GM12878 (cell line): ENCODE measurements around the gene GPR18. TPM values are rescaled to one million over a fixed set of nuclear protein-coding genes. Genes with fewer than 3 reads are reported as not detected.

Source experiments
- ATAC-seq: fragments of 200-7000 bp; cut with Tn5 transposase; 3 replicates; pipeline ENCODE4 v1.9.1; 2020; ENCODE audit warnings: mild to moderate bottlenecking, moderate library complexity
- BruUV-seq: library from RNA; stranded (reverse); fragments of 400-500 nt; replicated peaks from 2 replicates; lab custom pipeline; 2021; lab: Mats Ljungman, UMichigan
- CTCF ChIA-PET: fragments of 300-600 bp; sonication (Branson Sonifier 250); formaldehyde crosslinking; extraction: SDS; loops from one replicate; lab custom pipeline; 2021; ENCODE audit warnings: inconsistent platforms; lab: Yijun Ruan, JAX
- POLR2A ChIA-PET: fragments of 350-600 bp; formaldehyde crosslinking; extraction: SDS; loops from one replicate; lab custom pipeline; 2021; ENCODE audit warnings: inconsistent platforms; lab: Charles Lee
- RAD21 ChIA-PET: fragments of 300-600 bp; sonication (Branson Sonifier 250); formaldehyde crosslinking; loops from one replicate; lab custom pipeline; 2023; ENCODE audit warnings: antibody characterized with exemption; ENCODE audit not compliant: unreplicated experiment; lab: Charles Lee
- SMC1A ChIA-PET: fragments of 300-600 bp; sonication (Branson Sonifier 250); formaldehyde crosslinking; loops from one replicate; lab custom pipeline; 2023; ENCODE audit not compliant: unreplicated experiment, uncharacterized antibody; lab: Charles Lee
- DNase-seq: peaks from one replicate; pipeline ENCODE4 v3.0.0-alpha.2; 2011; ENCODE audit warnings: low read depth, low spot score
- FAIRE-seq: peaks from 3 replicates; lab custom pipeline; 2011; peaks lifted over from hg19 to GRCh38; lab: Jason Lieb, UNC
- H2AFZ ChIP-seq: 2 replicates; pipeline ENCODE4 v1.6.0; 2011; ENCODE audit warnings: low read depth, low read length, control low read depth; ENCODE audit not compliant: control insufficient read depth
- H3K27ac ChIP-seq: 2 replicates; pipeline ENCODE4 v1.5.1; 2011; ENCODE audit warnings: control low read depth; ENCODE audit not compliant: control insufficient read depth, insufficient read depth
- H3K27me3 ChIP-seq, 2 experiments: replicated peaks in 1 of 2; 2 replicates each; pipeline versions ENCODE4 v1.6.0 to v1.6.1; 2011; ENCODE audit warnings: low read length in 1 of 2; ENCODE audit not compliant: control insufficient read depth in 2 of 2, insufficient read depth in 2 of 2
- H3K36me3 ChIP-seq, 2 experiments: 2 replicates each; pipeline ENCODE4 v1.5.1; 2011; ENCODE audit warnings: low read length in 1 of 2; ENCODE audit not compliant: control insufficient read depth in 2 of 2, insufficient read depth in 2 of 2
- H3K4me1 ChIP-seq: 2 replicates; pipeline ENCODE4 v1.6.1; 2011; ENCODE audit warnings: mild to moderate bottlenecking, low read length, moderate library complexity, mixed read lengths; ENCODE audit not compliant: control insufficient read depth, insufficient read depth
- H3K4me2 ChIP-seq: 2 replicates; pipeline ENCODE4 v1.6.0; 2011; ENCODE audit warnings: control low read depth; ENCODE audit not compliant: control insufficient read depth, insufficient read depth
- H3K4me3 ChIP-seq: fragments of 200-600 bp; sonication (generic); 2 replicates; pipeline ENCODE4 v1.5.1; 2016
- H3K79me2 ChIP-seq: 2 replicates; pipeline ENCODE4 v1.6.0; 2011; ENCODE audit warnings: low read length; ENCODE audit not compliant: control insufficient read depth, insufficient read depth
- H3K9ac ChIP-seq: 2 replicates; pipeline ENCODE4 v1.8.0; 2011; ENCODE audit warnings: low read length, control low read depth, mixed read lengths; ENCODE audit not compliant: control insufficient read depth, insufficient read depth
- H3K9me3 ChIP-seq: replicated peaks from 3 replicates; pipeline ENCODE4 v1.5.1; 2011; ENCODE audit warnings: mild to moderate bottlenecking, low read length; ENCODE audit not compliant: control insufficient read depth, insufficient read depth
- H4K20me1 ChIP-seq: 2 replicates; pipeline ENCODE4 v1.6.0; 2011; ENCODE audit not compliant: control insufficient read depth, insufficient read depth
- BRCA1 ChIP-seq: IDR thresholded peaks from 2 replicates; pipeline ENCODE4 v1.6.1; 2011; ENCODE audit warnings: low read depth, low read length, improper control_type of control experiment
- HDAC6 ChIP-seq: fragments of 200-600 bp; sonication (generic); IDR thresholded peaks from one replicate; pipeline ENCODE4 v1.8.0; 2017; ENCODE audit warnings: antibody characterized with exemption; ENCODE audit not compliant: unreplicated experiment
- IKZF2 ChIP-seq, 2 experiments: fragments of 450-650 bp; IDR thresholded peaks; 2 replicates each; pipeline ENCODE4 v1.6.1; 2017; ENCODE audit warnings: mild to moderate bottlenecking in 2 of 2, moderate library complexity in 2 of 2
- IRF5 ChIP-seq: fragments of 450-650 bp; IDR thresholded peaks from 2 replicates; pipeline ENCODE4 v1.6.1; 2017; ENCODE audit warnings: borderline replicate concordance
- KAT2A ChIP-seq: conservative IDR thresholded peaks from 2 replicates; pipeline ENCODE4 v1.6.1; 2011; ENCODE audit warnings: low read depth, low read length; ENCODE audit not compliant: control insufficient read depth
- MXI1 ChIP-seq: fragments of 150-350 bp; IDR thresholded peaks from 2 replicates; pipeline ENCODE4 v1.6.1; 2011; ENCODE audit warnings: low read depth, mild to moderate bottlenecking, inconsistent platforms, low read length, improper control_type of control experiment
- MYB ChIP-seq: fragments of 150-350 bp; IDR thresholded peaks from 2 replicates; pipeline ENCODE4 v1.6.1; 2014; ENCODE audit warnings: mild to moderate bottlenecking, low read depth, low read length, borderline replicate concordance
- SP1 ChIP-seq: IDR thresholded peaks from one replicate; pipeline ENCODE4 v1.6.1; 2011; ENCODE audit warnings: low read depth, low read length
- WGBS: methylation state at CpG from one replicate; pipeline ENCODE4 v1.1.6; 2016; ENCODE audit warnings: low lambda C conversion rate; ENCODE audit not compliant: insufficient replicate concordance, insufficient coverage; ENCODE audit errors: missing lambda C conversion rate; 5-methylcytosine and 5-hydroxymethylcytosine counted together
- in situ Hi-C: fragments of 300-500 bp; cut with MboI; formaldehyde crosslinking; loops from 9 replicates; pipeline ENCODE4 v1.14.3; 2018; ENCODE audit warnings: mixed read lengths
- intact Hi-C: fragments of 100-400 bp; cut with micrococcal nuclease; formaldehyde crosslinking; loops from one replicate; pipeline ENCODE4 v1.14.2; 2022; ENCODE audit not compliant: unreplicated experiment
- polyA plus RNA-seq, 11 experiments: library from polyadenylated mRNA; depleted of rRNA in 4 of 11; unstranded in 6 of 11; stranded (reverse) in 5 of 11; fragments of >200 nt; fragmentation: Nextera tagmentation in 4 of 11; fragmentation: Illumina TruSeq in 1 of 11; extraction: Ambion mirVana in 4 of 11; extraction: Trizol in 1 of 11; gene quantifications; 1 replicate in 1 of 11; 2 replicates in 10 of 11; pipeline versions ENCODE4 v1.2.1 to v1.2.3, GENCODE V29; 2011 to 2016; ENCODE audit warnings: inconsistent platforms in 2 of 11, missing spikeins in 2 of 11, low read depth in 1 of 11
- total RNA-seq, 4 experiments: library from RNA; depleted of rRNA in 3 of 4; stranded (reverse); fragments of >200 nt in 3 of 4; fragmentation: Illumina TruSeq in 1 of 4; extraction: Trizol in 1 of 4; gene quantifications; 2 replicates each; pipeline versions ENCODE4 v1.2.1 to v1.2.3, GENCODE V29; 2013 to 2021
- TF ChIP-seq, protein P1 (sequence below): fragments of 450-650 bp; IDR thresholded peaks from 2 replicates; pipeline ENCODE4 v1.6.1; 2017; ENCODE audit warnings: antibody characterized with exemption, mild to moderate bottlenecking, moderate library complexity
- TF ChIP-seq, protein P2 (sequence below): fragments of 450-650 bp; IDR thresholded peaks from 2 replicates; pipeline ENCODE4 v1.6.1; 2017; ENCODE audit warnings: mild to moderate bottlenecking, low read depth, inconsistent platforms; ENCODE audit not compliant: poor library complexity, severe bottlenecking
- TF ChIP-seq, protein P3 (sequence below): fragments of 450-650 bp; formaldehyde crosslinking; IDR thresholded peaks from 2 replicates; pipeline ENCODE4 v1.4.0; 2022; ENCODE audit warnings: mild to moderate bottlenecking, moderate library complexity

The GPR18 gene
- total and polyA plus RNA-seq, 10 of the 15 experiments (the other 5 are each of a cell fraction or from before 2014, with no cell fraction given), result 3.3 to 12.9 (median 5.2) TPM

- no peak overlapping the region for H3K4me3 ChIP-seq
- in situ Hi-C loops, result no loop called here
- no peaks in the 10 kb centered on the region for H4K20me1 ChIP-seq
- 94% methylated on average over 14 of the region's 14 CpGs for WGBS
- H3K27me3 ChIP-seq, result no peaks in the 10 kb centered on the region
- H3K36me3 ChIP-seq, result peaks cover 3 to 8% of the 10 kb centered on the region in 2 experiments; a peak in 3 of 4 replicates
- H3K9ac ChIP-seq, result no peak overlapping the region
- ChIA-PET CTCF (interaction anchor here (1.1 to 5.1 kb wide), 5 partner anchors 9 to 78 kb away, joined by 3 to 68 read pairs (median 13); partner anchors contain the start of gene UBAC2), RAD21 (interaction anchor here (4.3 kb wide), 1 partner anchor 24 kb away, joined by 37 read pairs; no protein-coding TSS in a partner anchor), SMC1A (interaction anchor here (1.3 to 4.7 kb wide), 5 partner anchors 9 to 55 kb away, joined by 5 to 58 read pairs (median 48); partner anchors contain the start of gene UBAC2), POLR2A (interaction anchor here (1.9 kb wide), 1 partner anchor 23 kb away, joined by 6 read pairs; no protein-coding TSS in a partner anchor)
- no peak for DNase-seq
- H3K27ac ChIP-seq, result no peak overlapping the region
- intact Hi-C loops, result loop anchor here (1.0 kb wide), 1 partner anchor 53 kb away; no protein-coding TSS in a partner anchor
- no peak for FAIRE-seq
- H3K4me2 ChIP-seq, result no peak overlapping the region
- BruUV-seq, result no TSS peak
- peaks cover 21% of the 10 kb centered on the region for H3K4me1 ChIP-seq
- no peak overlapping the region for H2AFZ ChIP-seq
- no peaks in the 10 kb centered on the region for H3K9me3 ChIP-seq
- TF ChIP-seq HDAC6 (no peak), IRF5 (no peak), MYB (no peak), IKZF2 (IDR thresholded peaks at IDR 0.05) (no peak), KAT2A (no peak), MXI1 (no peak), SP1 (no peak), BRCA1 (no peak)
- TF ChIP-seq, protein P1, sequence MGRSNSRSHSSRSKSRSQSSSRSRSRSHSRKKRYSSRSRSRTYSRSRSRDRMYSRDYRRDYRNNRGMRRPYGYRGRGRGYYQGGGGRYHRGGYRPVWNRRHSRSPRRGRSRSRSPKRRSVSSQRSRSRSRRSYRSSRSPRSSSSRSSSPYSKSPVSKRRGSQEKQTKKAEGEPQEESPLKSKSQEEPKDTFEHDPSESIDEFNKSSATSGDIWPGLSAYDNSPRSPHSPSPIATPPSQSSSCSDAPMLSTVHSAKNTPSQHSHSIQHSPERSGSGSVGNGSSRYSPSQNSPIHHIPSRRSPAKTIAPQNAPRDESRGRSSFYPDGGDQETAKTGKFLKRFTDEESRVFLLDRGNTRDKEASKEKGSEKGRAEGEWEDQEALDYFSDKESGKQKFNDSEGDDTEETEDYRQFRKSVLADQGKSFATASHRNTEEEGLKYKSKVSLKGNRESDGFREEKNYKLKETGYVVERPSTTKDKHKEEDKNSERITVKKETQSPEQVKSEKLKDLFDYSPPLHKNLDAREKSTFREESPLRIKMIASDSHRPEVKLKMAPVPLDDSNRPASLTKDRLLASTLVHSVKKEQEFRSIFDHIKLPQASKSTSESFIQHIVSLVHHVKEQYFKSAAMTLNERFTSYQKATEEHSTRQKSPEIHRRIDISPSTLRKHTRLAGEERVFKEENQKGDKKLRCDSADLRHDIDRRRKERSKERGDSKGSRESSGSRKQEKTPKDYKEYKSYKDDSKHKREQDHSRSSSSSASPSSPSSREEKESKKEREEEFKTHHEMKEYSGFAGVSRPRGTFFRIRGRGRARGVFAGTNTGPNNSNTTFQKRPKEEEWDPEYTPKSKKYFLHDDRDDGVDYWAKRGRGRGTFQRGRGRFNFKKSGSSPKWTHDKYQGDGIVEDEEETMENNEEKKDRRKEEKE, result no peak
- TF ChIP-seq, protein P2, sequence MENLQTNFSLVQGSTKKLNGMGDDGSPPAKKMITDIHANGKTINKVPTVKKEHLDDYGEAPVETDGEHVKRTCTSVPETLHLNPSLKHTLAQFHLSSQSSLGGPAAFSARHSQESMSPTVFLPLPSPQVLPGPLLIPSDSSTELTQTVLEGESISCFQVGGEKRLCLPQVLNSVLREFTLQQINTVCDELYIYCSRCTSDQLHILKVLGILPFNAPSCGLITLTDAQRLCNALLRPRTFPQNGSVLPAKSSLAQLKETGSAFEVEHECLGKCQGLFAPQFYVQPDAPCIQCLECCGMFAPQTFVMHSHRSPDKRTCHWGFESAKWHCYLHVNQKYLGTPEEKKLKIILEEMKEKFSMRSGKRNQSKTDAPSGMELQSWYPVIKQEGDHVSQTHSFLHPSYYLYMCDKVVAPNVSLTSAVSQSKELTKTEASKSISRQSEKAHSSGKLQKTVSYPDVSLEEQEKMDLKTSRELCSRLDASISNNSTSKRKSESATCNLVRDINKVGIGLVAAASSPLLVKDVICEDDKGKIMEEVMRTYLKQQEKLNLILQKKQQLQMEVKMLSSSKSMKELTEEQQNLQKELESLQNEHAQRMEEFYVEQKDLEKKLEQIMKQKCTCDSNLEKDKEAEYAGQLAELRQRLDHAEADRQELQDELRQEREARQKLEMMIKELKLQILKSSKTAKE, result no peak
- TF ChIP-seq, protein P3, sequence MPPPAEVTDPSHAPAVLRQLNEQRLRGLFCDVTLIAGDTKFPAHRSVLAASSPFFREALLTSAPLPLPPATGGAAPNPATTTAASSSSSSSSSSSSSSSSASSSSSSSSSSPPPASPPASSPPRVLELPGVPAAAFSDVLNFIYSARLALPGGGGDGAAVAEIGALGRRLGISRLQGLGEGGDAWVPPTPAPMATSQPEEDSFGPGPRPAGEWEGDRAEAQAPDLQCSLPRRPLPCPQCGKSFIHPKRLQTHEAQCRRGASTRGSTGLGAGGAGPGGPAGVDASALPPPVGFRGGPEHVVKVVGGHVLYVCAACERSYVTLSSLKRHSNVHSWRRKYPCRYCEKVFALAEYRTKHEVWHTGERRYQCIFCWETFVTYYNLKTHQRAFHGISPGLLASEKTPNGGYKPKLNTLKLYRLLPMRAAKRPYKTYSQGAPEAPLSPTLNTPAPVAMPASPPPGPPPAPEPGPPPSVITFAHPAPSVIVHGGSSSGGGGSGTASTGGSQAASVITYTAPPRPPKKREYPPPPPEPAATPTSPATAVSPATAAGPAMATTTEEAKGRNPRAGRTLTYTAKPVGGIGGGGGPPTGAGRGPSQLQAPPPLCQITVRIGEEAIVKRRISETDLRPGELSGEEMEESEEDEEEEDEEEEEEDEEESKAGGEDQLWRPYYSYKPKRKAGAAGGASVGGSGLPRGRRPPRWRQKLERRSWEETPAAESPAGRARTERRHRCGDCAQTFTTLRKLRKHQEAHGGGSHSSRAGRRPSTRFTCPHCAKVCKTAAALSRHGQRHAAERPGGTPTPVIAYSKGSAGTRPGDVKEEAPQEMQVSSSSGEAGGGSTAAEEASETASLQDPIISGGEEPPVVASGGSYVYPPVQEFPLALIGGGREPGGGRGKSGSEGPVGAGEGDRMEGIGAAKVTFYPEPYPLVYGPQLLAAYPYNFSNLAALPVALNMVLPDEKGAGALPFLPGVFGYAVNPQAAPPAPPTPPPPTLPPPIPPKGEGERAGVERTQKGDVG (CRISPR knock-in tag), result no peak
- no peak for ATAC-seq
- H3K79me2 ChIP-seq, result peaks cover 2% of the 10 kb centered on the region
Observed at GRCh38 chr13:99254830-99255229, 3.3 kb downstream of the GPR18 start.
